ENCODE results near the gene LPP. TPM values are rescaled to one million over a fixed set of nuclear protein-coding genes. Genes with fewer than 3 reads are reported as not detected.

The LPP gene
- total RNA-seq, 1 experiment from 2014 or later, result 20.4 TPM

GRCh38 chr3:188272481-188273372, 118.8 kb downstream of the LPP start:
- DNase-seq, result peak; percentile 87
- H3K27ac ChIP-seq (ENCODE audit: low read length), result peak overlapping the region; percentile 91
- peak overlapping the region; percentile 61 for H3K9ac ChIP-seq (ENCODE audit: low read length)
- H3F3A ChIP-seq (ENCODE audit: low read length, unreplicated experiment), result peaks cover 4% of the 10 kb centered on the region
- TF ChIP-seq CTCF (conservative IDR thresholded peaks at IDR 0.05; ENCODE audit: low read depth, low read length) (no peak), EZH2 (IDR thresholded peaks at IDR 0.05; ENCODE audit: low read length, unreplicated experiment) (no peak), EZH2phosphoT487 (IDR thresholded peaks at IDR 0.05; ENCODE audit: borderline replicate concordance, low read length) (no peak)
- H3K9me3 ChIP-seq (ENCODE audit: low read length), result no peaks in the 10 kb centered on the region
- no peaks in the 10 kb centered on the region for H3K36me3 ChIP-seq (ENCODE audit: low read depth, low read length)
- 0 out of 2 replicates have a peak overlapping the region, but pooled peaks have one; percentile 14 for H3K4me3 ChIP-seq (ENCODE audit: low read length)
- intact Hi-C loops (cut with micrococcal nuclease), result loop anchor here (1.0 to 2.0 kb wide), 2 partner anchors 23 to 226 kb away; no protein-coding TSS in a partner anchor
- H3K79me2 ChIP-seq (ENCODE audit: low read length), result peaks cover 26% of the 10 kb centered on the region
- H3K9me2 ChIP-seq (replicated peaks; ENCODE audit: low read length), result no peaks in the 10 kb centered on the region
- H3K4me2 ChIP-seq (ENCODE audit: low read length), result peak overlapping the region; percentile 61
- peaks cover 59% of the 10 kb centered on the region for H3K4me1 ChIP-seq (ENCODE audit: insufficient read depth, low read length)
- H3K27me3 ChIP-seq (ENCODE audit: low read length), result no peaks in the 10 kb centered on the region
- ChIA-PET CTCF (interaction anchor here (0.6 to 0.7 kb wide), 3 partner anchors 9 to 24 kb away, joined by 3 read pairs; no protein-coding TSS in a partner anchor), POLR2A (ENCODE audit: unreplicated experiment) (interaction anchor here (0.5 to 1.0 kb wide), 4 partner anchors 22 to 527 kb away, joined by 3 to 9 read pairs (median 6); partner anchors contain the start of gene BCL6)
- no peak overlapping the region for H2AFZ ChIP-seq (ENCODE audit: low read length)
- no TSS peak for BruUV-seq (replicated peaks)
- ATAC-seq, result peak; percentile 89
- H4K20me1 ChIP-seq (ENCODE audit: low read length), result no peaks in the 10 kb centered on the region

GRCh38 chr3:188274249-188274915, 120.4 kb downstream of the LPP start:
- ATAC-seq, result peak; percentile 25
- no peak for TF ChIP-seq EZH2phosphoT487 (IDR thresholded peaks at IDR 0.05; ENCODE audit: borderline replicate concordance, low read length)
- no peak for TF ChIP-seq EZH2 (IDR thresholded peaks at IDR 0.05; ENCODE audit: low read length, unreplicated experiment)
- TF ChIP-seq CTCF (conservative IDR thresholded peaks at IDR 0.05; ENCODE audit: low read depth, low read length), result no peak
- Histone ChIP-seq H4K20me1 (ENCODE audit: low read length) (no peaks in the 10 kb centered on the region), H3F3A (ENCODE audit: low read length, unreplicated experiment) (peaks cover 4% of the 10 kb centered on the region), H2AFZ (ENCODE audit: low read length) (no peak overlapping the region), H3K36me3 (ENCODE audit: low read depth, low read length) (no peaks in the 10 kb centered on the region), H3K4me1 (ENCODE audit: insufficient read depth, low read length) (peaks cover 50% of the 10 kb centered on the region), H3K4me2 (ENCODE audit: low read length) (0 out of 2 replicates have a peak overlapping the region, but pooled peaks have one; percentile 9), H3K27me3 (ENCODE audit: low read length) (no peaks in the 10 kb centered on the region), H3K9ac (ENCODE audit: low read length) (no peak overlapping the region), H3K27ac (ENCODE audit: low read length) (peak overlapping the region; percentile 16), H3K9me3 (ENCODE audit: low read length) (no peaks in the 10 kb centered on the region), H3K9me2 (replicated peaks; ENCODE audit: low read length) (no peaks in the 10 kb centered on the region), H3K79me2 (ENCODE audit: low read length) (peaks cover 18% of the 10 kb centered on the region; the same call in 1 of the 2 replicates), H3K4me3 (ENCODE audit: low read length) (no peak overlapping the region)
- ChIA-PET CTCF (interaction anchor here (1.2 to 1.4 kb wide), 2 partner anchors 21 to 536 kb away, joined by 5 to 8 read pairs; no protein-coding TSS in a partner anchor), POLR2A (ENCODE audit: unreplicated experiment) (interaction anchor here (0.6 kb wide), 1 partner anchor 139 kb away, joined by 3 read pairs; no protein-coding TSS in a partner anchor)
- peak; percentile 50 for DNase-seq
- BruUV-seq (replicated peaks), result no TSS peak
- intact Hi-C loops (cut with micrococcal nuclease), result no loop called here

All from PC-3 (cell line).